Daoy (cell line): ENCODE results near the gene DYDC2. TPM values are rescaled to one million over a fixed set of nuclear protein-coding genes. Genes with fewer than 3 reads are reported as not detected.
A peak's percentile ranks its signal among the peaks of the same experiment; 100 is the strongest.
"Not testable (repeated sequence)": the region's sequence is repeated elsewhere in the genome, so short reads cannot be mapped to it uniquely, and the experiment has no call there.

ENCODE experiments used
- DNase-seq: peaks from one replicate; pipeline ENCODE4 v3.0.0-alpha.2; 2015; ENCODE audit warnings: low read depth
- total RNA-seq: library from RNA; depleted of rRNA; stranded (reverse); fragments of >200 nt; shearing (Covaris generic); gene quantifications from 2 replicates; pipeline ENCODE4 v1.2.3, GENCODE V29; 2014; rRNA removed

DYDC2 gene
- total RNA-seq = not detected in 2 replicates

GRCh38 chr10:80356563-80356988, at the start of gene DYDC2, which contains the start of gene DYDC1:
DYDC2 (plus strand) TSS chr10:80356781; CDS start chr10:80362444, 5,663 bp downstream.
DYDC1 (minus strand) TSS chr10:80356755; CDS start chr10:80352601, 4,154 bp downstream.
- DNase-seq = peak; percentile 70

DNA sequence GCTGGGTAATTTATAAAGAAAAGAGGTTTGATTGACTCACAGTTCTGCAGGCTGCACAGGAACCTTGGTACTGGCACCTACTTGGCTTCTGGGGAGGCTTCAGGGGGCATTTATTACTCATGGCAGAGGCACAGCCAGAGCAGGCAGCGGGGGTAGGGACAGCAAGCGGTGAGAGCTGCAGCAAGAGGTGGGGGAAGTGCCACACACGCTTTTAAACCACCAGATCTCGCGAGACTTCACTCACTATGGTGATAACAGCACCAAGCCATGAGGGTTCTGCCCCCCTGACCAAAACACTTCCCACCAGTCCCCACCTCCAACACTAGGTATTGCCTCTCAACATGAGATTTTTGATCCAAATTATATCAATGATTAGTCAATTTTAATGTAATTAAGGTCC, 43.1 kb upstream of the DYDC2 start:
- DNase-seq = no peak

- no peak for DNase-seq
Observed at GRCh38 chr10:80315391-80315790, 41.2 kb upstream of the DYDC2 start.

DNA sequence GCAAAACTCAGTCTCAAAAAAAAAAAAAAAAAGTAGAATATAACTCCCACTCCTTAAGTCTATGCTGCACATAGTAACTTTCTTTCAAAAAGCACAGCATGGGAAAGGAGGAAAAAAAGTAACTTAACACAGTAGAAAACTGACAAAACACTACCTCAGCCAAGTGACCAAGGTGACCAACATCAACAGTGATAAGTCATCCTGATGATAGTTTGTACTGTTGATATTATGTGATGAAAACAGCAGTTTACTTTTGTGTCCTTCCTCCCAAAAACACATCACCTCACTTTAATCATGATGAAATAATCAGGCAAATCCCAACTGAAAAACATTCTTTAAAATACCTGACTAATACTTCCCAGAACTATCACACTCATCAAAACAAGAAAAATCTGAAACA, 37.8 kb upstream of the DYDC2 start:
- DNase-seq = no peak

DNA sequence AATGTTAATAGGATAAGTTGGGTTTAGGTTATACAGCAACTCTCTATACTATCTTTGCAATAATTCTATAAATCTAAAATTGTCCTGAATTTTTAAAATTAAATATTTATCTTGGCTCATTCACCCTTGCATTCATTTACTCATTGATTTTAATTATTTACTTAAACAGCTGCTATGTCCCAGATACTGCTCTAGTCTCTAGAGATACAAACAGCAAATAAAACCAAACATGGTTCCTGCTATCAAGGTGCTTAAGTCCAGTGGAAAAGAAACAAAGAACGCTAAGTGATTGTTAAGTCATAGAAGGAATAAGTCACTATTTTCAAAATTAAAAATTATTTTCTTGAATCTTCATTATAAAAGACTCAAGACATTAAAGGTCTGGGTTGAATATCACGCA, 37.3 kb upstream of the DYDC2 start:
- DNase-seq = no peak

DNA sequence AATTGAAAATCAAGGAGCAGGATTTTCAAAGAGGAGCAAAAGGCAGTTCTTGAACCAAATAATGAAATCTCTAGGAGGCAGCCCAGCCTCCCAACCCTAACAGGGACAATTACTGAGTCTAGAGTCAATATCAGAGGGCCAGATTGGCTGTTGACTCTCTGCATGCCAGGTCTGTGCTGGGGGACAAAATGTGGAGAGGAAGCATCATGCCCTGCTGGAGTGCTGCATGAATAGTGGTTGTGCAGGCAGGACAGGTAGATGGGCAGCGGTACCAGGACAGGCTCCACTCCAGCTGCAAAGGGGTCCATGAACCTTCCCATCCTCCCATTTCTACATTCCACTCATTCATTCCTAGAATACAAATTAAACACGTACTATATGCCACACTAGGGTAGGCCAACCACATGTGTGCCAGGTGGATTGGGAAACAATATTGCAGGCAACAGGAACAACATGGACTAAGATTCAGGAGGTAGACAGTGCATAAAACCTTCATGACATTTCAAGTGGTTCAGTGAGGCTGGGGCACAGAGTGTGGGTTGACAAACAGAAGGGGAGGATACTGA, 36.8 kb upstream of the DYDC2 start:
- no peak for DNase-seq

GRCh38 chr10:80320377-80320776, 36.2 kb upstream of the DYDC2 start:
- no peak for DNase-seq

DNA sequence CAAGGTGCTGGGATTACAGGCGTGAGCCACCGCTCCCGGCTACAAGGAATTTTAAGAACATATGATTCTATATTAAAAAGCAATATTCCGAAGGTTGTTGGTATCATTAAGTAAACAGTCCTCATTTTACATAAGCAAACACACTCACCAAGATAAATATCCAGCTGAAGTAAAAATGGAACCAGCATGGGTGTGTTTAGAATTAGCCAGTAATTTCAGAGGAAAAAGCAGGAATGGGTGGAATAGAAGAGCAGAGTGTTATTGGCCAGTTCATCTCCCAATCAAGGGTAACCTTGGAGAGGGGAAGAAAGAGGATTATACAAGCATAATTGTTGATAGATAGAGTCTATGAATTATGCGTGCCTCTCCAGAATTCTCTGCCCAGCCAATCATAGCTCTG, 35.4 kb upstream of the DYDC2 start:
- no peak for DNase-seq

DNA sequence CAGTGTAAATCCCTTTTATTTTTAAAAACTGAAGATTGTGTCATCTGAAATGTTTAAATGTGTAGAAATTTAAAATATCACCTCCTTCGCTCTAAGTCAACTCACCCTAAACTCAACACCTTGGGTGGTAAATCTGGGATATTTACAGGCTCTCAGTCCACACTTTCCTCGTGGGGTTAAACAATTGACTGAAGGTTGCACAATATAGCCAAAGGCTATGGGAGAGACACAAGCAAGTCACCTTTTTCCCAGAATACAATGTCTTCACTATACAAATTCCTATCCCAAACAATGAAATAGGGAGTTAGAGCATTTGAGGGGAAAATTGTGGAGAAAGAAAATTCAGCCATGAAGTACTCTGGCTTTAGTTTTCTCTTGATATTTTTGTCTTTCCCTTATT, 34.4 kb upstream of the DYDC2 start:
- DNase-seq = no peak

DNA sequence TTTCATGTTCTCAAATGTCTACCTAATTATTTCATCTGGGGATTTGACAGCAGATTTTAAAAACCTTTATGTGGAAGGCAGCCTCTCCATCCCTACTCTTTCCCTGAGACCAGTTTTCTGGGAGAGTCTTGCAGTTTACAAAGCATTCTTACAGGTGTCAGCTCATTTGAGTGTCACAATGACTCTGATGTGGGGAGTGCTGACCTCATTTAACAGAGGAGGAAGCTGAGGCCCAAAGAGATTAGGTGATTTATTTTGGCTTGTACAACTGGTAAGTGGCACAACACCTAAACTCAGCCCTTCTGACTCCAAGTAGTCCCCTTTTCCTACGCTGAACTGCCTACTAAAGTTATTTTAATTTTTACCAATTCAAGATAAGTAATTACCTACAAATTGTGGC, 33.9 kb upstream of the DYDC2 start:
- no peak for DNase-seq

DNA sequence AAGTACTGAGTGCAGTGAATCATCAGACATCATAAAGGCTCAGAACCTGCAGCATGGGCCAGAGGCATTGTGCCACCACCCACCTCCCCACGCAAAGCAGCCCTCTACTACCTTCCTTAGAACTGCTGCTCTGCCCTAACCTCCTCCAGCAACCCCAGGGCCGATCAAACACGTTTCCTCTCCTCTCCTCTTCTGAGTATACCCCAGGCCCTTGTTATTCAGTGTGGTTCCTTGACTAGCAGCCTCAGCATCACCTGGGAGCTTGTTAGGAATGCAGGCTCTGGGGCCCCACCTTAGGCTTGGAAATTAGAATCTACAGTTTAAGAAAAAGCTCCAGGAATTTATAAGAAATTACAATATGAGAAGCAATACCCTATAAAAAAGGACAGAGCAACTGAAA, 33.3 kb upstream of the DYDC2 start:
- no peak for DNase-seq

DNA sequence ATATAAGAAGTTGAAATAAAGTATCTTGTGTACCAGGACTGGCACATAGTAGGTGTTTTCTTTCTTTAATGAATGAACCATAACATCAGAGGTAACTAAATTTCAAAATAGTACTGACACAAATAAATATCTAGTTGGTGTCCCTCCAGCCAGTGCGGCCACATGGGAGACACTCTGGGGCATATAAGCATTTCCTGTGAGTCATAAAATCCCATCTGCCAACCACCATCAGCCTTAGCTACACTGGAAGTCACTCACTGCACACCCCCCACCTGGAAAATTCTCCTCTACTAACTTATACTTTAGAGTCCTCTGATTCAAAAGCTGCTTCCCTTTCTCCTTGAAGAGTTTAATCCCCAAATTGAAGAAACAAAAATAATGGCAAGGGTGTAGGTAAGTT, 32.5 kb upstream of the DYDC2 start:
- DNase-seq = peak; percentile 60

GRCh38 chr10:80324891-80325364, 31.7 kb upstream of the DYDC2 start:
- DNase-seq = no peak

GRCh38 chr10:80333983-80334382, 22.6 kb upstream of the DYDC2 start:
- no peak for DNase-seq

GRCh38 chr10:80344276-80344675, 12.3 kb upstream of the DYDC2 start:
- DNase-seq = no peak

DNA sequence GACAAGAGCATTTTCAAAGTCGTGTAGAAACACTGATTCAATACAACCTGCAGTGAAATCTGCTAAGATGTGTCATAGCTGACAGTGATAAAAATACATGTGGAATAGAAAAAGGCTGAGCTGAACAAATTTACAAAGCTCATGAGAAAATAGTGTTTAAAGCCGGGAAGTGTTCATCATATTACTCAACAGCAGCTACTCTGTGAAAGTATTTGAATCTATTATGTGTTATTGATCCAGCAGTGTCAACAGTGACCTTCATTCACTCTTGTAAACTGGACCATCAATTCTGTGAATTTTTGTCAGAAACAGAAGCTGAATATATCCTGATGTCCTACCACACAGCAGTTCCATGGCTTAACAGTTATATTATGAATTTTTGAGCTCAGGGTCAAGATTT, 11.7 kb upstream of the DYDC2 start:
- no peak for DNase-seq

DNA sequence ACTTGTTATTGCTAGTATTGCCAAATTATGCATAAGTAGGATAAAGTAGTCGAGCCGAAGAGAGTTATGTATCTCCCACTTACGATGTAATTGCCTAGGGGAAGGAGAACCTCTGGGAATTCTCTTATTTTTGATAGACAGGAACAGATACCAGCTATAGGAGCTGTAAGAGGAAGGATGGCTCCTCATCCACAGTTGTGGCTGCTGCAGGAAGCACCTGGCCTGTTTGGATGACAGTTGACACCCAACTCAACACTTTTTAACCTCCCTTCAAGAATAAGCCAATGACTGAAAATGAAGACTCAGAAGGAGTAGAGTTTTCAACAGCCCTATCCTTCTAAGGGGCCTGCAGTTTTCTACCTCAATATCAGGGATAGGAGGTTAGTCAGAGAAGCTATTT, 6.3 kb upstream of the DYDC2 start:
- no peak for DNase-seq

- no peak for DNase-seq
Observed at GRCh38 chr10:80351220-80351619, 5.4 kb upstream of the DYDC2 start.

DNA sequence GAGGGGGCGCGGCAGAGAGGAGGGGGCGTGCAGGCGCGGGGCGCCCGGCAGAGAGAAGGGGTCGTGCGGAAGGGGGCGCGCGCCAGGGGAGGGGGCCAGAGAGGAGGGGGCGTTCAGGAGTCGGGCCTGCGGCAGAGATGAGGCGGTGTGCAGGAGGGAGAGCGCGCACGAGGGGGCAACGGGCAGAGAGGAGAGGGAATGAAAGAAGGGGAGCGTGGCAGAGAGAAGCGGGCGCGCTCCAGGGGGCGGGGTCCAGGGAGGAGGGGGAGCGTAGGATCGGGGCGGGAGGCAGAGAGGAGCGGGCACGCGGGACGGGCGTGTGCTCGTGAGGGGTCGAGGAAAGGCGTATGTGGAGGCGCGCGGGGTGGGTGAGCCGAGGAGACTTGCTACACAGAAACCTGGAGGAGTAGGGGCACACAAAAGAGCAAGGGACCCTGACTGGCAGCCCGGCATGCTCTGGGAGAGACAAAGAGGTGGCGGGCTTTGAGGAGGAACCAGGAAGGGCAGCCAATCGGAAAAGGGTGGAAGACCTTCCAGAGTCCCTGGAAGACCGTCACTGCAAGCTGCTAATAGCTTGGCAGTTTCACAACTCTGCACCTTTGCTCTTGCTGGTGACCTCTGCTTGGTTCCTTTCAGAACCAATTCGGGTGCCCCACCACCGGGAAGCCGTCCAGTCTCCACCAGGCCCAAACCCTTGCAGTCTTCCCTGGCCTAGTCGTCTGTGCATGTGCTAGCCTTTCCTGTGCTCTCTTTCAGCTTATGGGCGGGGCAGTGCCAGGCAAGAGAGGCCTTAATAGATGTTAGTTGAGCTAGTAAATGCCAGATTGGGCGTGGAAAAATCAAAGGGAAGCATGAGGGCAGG, 639 bp downstream of the DYDC2 start:
- DNase-seq = peak; percentile 22

DNA sequence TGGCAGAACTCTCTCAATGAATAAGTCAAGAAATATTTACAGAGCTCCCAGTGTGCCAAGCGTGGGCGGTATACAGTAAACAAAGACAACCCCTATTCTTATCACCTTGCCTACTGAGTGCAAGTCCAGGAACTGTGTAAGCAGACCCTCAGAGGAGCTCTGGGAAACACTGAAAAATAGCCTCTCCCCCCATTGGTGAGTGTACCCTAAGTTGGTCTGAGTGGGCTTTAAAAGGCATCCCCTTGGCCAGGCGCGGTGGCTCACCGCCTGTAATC, 1.2 kb downstream of the DYDC2 start:
- DNase-seq = no peak

DNA sequence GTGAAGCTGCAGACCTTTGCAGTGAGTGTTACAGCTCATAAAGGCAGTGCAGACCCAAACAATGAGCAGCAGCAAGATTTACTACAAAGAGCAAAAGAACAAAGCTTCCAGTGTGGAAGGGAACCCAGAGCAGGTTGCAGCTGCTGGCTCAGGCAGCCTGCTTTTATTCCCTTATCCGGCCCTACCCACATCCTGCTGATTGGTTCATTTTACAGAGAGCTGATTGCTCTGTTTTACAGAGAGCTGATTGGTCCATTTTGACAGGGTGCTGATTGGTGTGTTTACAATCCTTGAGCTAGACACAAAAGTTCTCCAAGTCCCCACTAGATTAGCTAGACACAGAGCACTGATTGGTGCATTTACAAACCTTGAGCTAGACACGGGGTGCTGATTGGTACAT, 2.3 kb downstream of the DYDC2 start:
- DNase-seq = not testable (repeated sequence)

DNA sequence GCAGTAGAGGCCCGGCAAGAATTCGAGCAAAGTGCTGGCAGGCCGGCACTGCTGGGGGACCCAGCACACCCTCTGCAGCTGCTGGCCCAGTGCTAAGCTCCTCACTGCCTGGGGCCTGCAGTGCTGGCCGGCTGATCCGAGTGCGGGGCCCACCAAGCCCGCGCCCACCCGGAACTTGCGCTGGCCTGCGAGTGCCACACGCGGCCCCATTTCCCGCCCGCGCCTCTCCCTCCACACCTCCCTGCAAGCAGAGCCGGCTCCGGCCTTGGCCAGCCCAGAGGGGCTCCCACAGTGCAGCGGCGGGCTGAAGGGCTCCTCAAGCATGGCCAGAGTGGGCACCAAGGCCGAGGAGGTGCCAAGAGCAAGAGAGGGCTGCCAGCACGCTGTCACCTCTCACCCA, 3.1 kb downstream of the DYDC2 start:
- no peak for DNase-seq

GRCh38 chr10:80365510-80365909, 8.9 kb downstream of the DYDC2 start:
- DNase-seq = no peak

- DNase-seq = no peak
Observed at GRCh38 chr10:80371467-80371866, 14.9 kb downstream of the DYDC2 start.
